Lower leg skin (tissue), 3 donors: ENCODE results near the gene ATP2B3.

Experiments
- POLR2A ChIP-seq, 2 donors: fragments of 450-650 bp; IDR thresholded peaks; one replicate each; pipeline ENCODE4 v1.6.1; 2016 to 2017; ENCODE audit warnings: antibody characterized with exemption in 2 of 2, mild to moderate bottlenecking in 1 of 2, moderate library complexity in 1 of 2
- TF ChIP-seq, protein P1 (sequence below), 3 donors: fragments of 450-650 bp; IDR thresholded peaks; one replicate each; pipeline ENCODE4 v1.5.1; 2016; ENCODE audit warnings: antibody characterized with exemption in 3 of 3, mild to moderate bottlenecking in 3 of 3, moderate library complexity in 2 of 3

- TF ChIP-seq, protein P1, sequence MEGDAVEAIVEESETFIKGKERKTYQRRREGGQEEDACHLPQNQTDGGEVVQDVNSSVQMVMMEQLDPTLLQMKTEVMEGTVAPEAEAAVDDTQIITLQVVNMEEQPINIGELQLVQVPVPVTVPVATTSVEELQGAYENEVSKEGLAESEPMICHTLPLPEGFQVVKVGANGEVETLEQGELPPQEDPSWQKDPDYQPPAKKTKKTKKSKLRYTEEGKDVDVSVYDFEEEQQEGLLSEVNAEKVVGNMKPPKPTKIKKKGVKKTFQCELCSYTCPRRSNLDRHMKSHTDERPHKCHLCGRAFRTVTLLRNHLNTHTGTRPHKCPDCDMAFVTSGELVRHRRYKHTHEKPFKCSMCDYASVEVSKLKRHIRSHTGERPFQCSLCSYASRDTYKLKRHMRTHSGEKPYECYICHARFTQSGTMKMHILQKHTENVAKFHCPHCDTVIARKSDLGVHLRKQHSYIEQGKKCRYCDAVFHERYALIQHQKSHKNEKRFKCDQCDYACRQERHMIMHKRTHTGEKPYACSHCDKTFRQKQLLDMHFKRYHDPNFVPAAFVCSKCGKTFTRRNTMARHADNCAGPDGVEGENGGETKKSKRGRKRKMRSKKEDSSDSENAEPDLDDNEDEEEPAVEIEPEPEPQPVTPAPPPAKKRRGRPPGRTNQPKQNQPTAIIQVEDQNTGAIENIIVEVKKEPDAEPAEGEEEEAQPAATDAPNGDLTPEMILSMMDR (IDR thresholded peaks at IDR 0.05) = no peak
- TF ChIP-seq POLR2A (IDR thresholded peaks at IDR 0.05) = no peak
Observed at GRCh38 chrX:153521034-153521433, 3.6 kb downstream of the ATP2B3 start.
